Measurements from ENCODE around the gene PLXNA4.

GRCh38 chr7:132256721-132257212 is 319.5 kb downstream of the PLXNA4 start:
- TF ChIP-seq POLR2AphosphoS5 (IDR thresholded peaks at IDR 0.05; ENCODE audit: low read depth, low read length) (no peak), CTCF (IDR thresholded peaks at IDR 0.05) (no peak)

All from Panc1 (cell line).